Thyroid gland (tissue), 4 donors: Measurements from ENCODE around the gene OTOG. TPM values are rescaled to one million over a fixed set of nuclear protein-coding genes. Genes with fewer than 3 reads are reported as not detected.

Experiments used
- DNase-seq, 2 donors: peaks; one replicate each; pipeline ENCODE4 v3.0.0-alpha.2; 2019
- H3K27ac ChIP-seq, 3 donors: fragments of 200-600 bp; sonication (generic); 1 replicate in 2 of 3; 2 replicates in 1 of 3; pipeline ENCODE4 v1.5.1; 2016 to 2019; ENCODE audit warnings: mild to moderate bottlenecking in 1 of 3, moderate library complexity in 1 of 3
- H3K27me3 ChIP-seq: fragments of 200-600 bp; sonication (generic); one replicate; pipeline ENCODE4 v1.5.1; 2019
- H3K36me3 ChIP-seq, 2 donors: fragments of 200-600 bp; sonication (generic); one replicate each; pipeline ENCODE4 v1.5.1; 2016 to 2019
- H3K4me1 ChIP-seq, 2 donors: fragments of 200-600 bp; sonication (generic); one replicate each; pipeline ENCODE4 v1.5.1; 2017 to 2019
- H3K4me3 ChIP-seq, 3 donors: fragments of 200-600 bp; sonication (generic); replicated peaks in 1 of 3; 1 replicate in 2 of 3; 2 replicates in 1 of 3; pipeline ENCODE4 v1.5.1; 2016; ENCODE audit warnings: mild to moderate bottlenecking in 1 of 3
- H3K9me3 ChIP-seq: fragments of 200-600 bp; sonication (generic); one replicate; pipeline ENCODE4 v1.5.1; 2017
- POLR2A ChIP-seq, 2 donors: fragments of 450-650 bp; IDR thresholded peaks; one replicate each; pipeline ENCODE4 v1.6.1; 2017; ENCODE audit warnings: antibody characterized with exemption in 2 of 2, mild to moderate bottlenecking in 2 of 2, moderate library complexity in 1 of 2
- WGBS, 2 donors: methylation state at CpG; one replicate each; pipeline ENCODE4 v1.1.5; 2017; 5-methylcytosine and 5-hydroxymethylcytosine counted together
- intact Hi-C: fragments of 100-400 bp; cut with DNase I; formaldehyde crosslinking; loops from one replicate; pipeline ENCODE4 v1.15.1; 2023
- total RNA-seq, 4 donors: library from RNA; depleted of rRNA; stranded (reverse); fragments of >200 nt; gene quantifications; one replicate each; pipeline ENCODE4 v1.2.3, GENCODE V29; 2016
- TF ChIP-seq, protein P1 (sequence below), 6 experiments: fragments of 200-600 bp in 3 of 6; fragments of 450-650 bp in 3 of 6; sonication (generic) in 3 of 6; IDR thresholded peaks; one replicate each; pipeline ENCODE4 v1.5.1; 2016 to 2019; ENCODE audit warnings: antibody characterized with exemption in 6 of 6, mild to moderate bottlenecking in 2 of 6, inconsistent platforms in 1 of 6, moderate library complexity in 1 of 6

Gene OTOG
- total RNA-seq, 4 donors from 2014 or later = not detected

DNA sequence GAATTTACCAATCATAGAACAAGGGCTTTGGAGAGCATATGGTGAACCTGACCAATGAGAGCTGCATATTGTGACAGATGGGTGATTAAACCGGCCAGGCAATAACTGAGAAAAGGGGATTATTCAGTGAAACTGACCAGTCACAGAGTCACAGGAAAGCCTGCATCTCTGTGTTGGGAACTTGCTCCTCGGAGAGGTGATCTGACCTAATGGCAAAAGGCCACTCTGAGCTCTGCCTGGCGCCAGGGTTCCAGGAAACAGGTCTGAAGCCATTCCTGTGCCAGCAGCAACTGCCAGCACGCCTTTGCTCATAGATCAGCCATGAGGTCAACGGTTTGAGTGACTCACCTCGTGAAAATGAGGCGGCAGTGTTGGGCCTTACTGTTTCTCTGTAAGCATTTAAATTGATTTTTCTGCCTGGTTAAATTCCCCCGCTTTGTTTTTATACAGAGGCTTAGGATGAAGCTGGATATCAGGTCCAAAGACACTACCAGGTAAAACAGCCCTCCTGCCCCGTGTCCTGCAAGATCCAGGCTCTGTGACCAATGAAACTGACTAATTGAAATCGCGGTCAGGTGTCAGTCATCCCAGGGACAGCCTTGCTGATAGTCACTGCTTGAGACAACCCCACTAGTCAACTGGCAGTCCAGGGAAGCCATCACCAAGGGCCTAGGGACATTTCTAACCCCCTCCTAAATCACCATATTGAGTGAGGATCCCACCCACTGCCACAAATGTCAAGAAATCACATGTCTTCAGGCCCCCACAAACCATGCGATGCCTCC is 136.5 kb downstream of the OTOG start:
- Histone ChIP-seq H3K27ac (no peak overlapping the region), H3K27me3 (no peaks in the 10 kb centered on the region), H3K4me1 (no peaks in the 10 kb centered on the region), H3K36me3 (no peaks in the 10 kb centered on the region), H3K4me3 (no peak overlapping the region), H3K9me3 (no peaks in the 10 kb centered on the region)
- intact Hi-C loops = no loop called here
- WGBS, 2 donors = 77 to 81% methylated on average over 12 of the region's 12 CpGs
- DNase-seq = no peak
- TF ChIP-seq POLR2A (IDR thresholded peaks at IDR 0.05) = no peak
- TF ChIP-seq, protein P1, sequence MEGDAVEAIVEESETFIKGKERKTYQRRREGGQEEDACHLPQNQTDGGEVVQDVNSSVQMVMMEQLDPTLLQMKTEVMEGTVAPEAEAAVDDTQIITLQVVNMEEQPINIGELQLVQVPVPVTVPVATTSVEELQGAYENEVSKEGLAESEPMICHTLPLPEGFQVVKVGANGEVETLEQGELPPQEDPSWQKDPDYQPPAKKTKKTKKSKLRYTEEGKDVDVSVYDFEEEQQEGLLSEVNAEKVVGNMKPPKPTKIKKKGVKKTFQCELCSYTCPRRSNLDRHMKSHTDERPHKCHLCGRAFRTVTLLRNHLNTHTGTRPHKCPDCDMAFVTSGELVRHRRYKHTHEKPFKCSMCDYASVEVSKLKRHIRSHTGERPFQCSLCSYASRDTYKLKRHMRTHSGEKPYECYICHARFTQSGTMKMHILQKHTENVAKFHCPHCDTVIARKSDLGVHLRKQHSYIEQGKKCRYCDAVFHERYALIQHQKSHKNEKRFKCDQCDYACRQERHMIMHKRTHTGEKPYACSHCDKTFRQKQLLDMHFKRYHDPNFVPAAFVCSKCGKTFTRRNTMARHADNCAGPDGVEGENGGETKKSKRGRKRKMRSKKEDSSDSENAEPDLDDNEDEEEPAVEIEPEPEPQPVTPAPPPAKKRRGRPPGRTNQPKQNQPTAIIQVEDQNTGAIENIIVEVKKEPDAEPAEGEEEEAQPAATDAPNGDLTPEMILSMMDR (IDR thresholded peaks at IDR 0.05) = no peak

DNA sequence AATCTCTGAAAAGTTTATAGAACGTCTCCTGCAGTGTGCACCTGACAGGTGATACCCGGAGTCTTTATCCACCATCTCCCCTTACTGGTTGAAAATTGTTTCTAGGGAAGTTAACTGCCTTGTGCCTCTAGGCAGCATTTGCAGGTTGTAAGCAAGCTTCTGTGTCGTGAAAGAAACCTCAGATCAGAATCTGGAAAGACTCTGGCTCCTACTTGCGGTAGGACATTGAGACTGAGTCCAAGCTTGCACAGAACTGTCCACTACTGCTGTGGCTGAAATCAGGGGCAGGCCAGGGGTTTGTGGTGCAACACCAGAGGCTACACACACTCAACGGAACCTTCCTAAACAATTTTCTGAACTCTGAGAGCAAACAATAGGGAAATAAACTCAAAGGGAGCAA is 137.5 kb downstream of the OTOG start:
- no peak overlapping the region for H3K27ac ChIP-seq
- no peak for DNase-seq
- H3K4me3 ChIP-seq = no peak overlapping the region
- WGBS, 2 donors = 83 to 89% methylated on average over 5 of the region's 5 CpGs
- H3K9me3 ChIP-seq = no peaks in the 10 kb centered on the region
- no peaks in the 10 kb centered on the region for H3K36me3 ChIP-seq
- H3K27me3 ChIP-seq = no peaks in the 10 kb centered on the region
- H3K4me1 ChIP-seq = no peaks in the 10 kb centered on the region
- intact Hi-C loops = no loop called here
- TF ChIP-seq, protein P1 (IDR thresholded peaks at IDR 0.05) = no peak
- no peak for TF ChIP-seq POLR2A (IDR thresholded peaks at IDR 0.05)

DNA sequence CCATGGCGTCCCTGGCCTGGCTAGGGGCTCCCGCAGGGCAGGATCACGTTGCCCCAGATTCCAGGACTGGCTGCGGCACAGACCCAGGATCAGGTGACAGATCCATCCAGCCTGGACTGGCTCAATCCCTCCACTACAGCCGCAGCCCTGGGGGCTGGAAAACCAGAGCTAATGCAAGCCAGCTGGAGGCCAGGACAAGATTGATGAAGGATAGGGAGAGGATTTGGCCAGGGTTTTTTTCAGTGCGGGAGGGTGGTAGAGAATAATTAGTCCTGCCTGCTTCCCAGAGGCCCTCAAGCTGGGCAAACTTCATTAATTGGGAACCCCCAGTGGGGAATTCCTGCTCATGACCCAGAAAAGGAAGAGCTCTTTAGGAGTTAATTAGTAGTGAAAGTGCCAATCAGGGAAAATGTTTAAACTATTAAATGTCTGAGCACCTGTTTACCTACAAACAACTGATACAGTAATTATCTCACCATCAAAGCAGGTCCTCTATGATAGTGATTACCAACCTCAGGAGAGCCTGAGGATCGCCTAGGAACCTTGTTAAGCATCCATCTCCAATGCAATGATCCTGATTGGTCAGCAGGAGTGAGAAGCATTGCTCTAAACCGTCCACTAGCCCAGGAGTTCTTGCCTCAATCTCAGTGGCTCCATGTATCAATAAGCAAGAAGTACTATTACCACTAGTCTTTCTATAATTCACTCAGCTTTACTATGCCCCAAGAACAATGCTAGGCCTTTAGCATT is 139.3 kb downstream of the OTOG start:
- TF ChIP-seq POLR2A (IDR thresholded peaks at IDR 0.05) = no peak
- TF ChIP-seq, protein P1 (IDR thresholded peaks at IDR 0.05) = no peak
- no peak overlapping the region for H3K4me3 ChIP-seq
- H3K9me3 ChIP-seq = no peaks in the 10 kb centered on the region
- intact Hi-C loops = no loop called here
- H3K27me3 ChIP-seq = no peaks in the 10 kb centered on the region
- no peak overlapping the region for H3K27ac ChIP-seq
- no peaks in the 10 kb centered on the region for H3K36me3 ChIP-seq
- WGBS, 2 donors = 25 to 26% methylated on average over 8 of the region's 8 CpGs
- no peaks in the 10 kb centered on the region for H3K4me1 ChIP-seq
- no peak for DNase-seq

DNA sequence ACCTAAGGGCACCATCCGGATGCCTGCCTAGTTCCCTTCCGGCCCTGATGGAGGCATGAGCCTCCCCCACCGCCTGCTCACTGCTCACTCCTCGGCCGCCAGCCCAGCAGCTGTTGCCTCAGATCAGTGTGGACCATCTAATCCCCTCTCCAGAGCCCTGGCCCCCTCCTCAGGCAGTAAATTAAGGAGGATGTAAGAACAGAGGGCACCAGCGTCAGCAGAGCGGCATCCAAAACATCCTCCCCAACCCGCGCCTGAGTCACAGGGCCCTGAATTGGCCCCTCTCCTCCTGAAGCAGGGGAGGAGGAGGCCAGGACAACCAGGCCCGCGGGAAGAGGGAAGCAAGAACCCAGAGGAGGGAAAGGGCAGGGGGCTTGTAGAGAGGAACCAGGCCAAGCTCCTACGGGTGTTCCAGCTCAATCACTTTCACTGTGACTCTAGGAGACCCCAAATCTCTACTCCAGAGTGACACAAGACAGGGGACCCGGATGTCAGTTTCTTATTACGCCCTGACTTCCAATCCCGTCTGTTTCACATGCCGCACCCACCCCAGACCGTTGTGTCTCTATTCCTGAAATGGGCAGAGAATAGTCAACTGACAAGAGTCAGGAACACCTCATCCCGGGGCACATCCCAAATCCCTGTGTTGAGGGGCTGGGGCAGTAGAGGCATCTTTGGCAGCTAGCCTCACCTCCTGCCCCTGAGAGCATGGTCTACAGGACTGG is 141.0 kb downstream of the OTOG start:
- WGBS, 2 donors = 87 to 89% methylated on average over 18 of the region's 18 CpGs
- intact Hi-C loops = no loop called here
- DNase-seq = no peak
- H3K36me3 ChIP-seq = no peaks in the 10 kb centered on the region
- TF ChIP-seq, protein P1 (IDR thresholded peaks at IDR 0.05) = no peak
- no peak for TF ChIP-seq POLR2A (IDR thresholded peaks at IDR 0.05)
- H3K4me3 ChIP-seq = no peak overlapping the region
- H3K27me3 ChIP-seq = no peaks in the 10 kb centered on the region
- no peak overlapping the region for H3K27ac ChIP-seq
- no peaks in the 10 kb centered on the region for H3K9me3 ChIP-seq
- no peaks in the 10 kb centered on the region for H3K4me1 ChIP-seq
